Medulla oblongata (tissue), 1 donor: Measurements from ENCODE around the gene DMAC1.

ENCODE experiments used
- DNase-seq: peaks from one replicate; pipeline ENCODE4 v3.0.0-alpha.2; 2015; ENCODE audit errors: extremely low spot score

DMAC1 gene

DNA sequence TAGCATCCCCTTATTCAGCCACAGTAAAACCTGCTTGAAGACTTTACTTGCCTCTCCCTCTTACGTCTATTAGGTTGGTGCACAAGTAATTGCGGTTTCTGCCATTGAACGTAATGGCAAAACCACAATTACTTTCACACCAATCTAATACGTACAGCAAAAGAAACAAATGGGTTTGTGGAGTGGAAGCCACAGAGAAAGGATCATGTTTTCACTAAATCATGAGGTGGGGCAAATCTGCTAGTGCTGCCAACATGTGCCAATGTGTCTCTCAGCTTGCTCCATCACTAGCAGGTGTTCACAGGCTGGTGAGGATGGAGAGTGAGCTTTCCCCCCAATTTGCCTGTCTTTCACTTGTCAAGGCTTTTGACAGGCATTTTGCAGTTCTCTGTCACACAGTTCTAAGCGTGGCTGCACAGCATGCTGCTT is 15.9 kb downstream of the DMAC1 start:
- no peak for DNase-seq

DNA sequence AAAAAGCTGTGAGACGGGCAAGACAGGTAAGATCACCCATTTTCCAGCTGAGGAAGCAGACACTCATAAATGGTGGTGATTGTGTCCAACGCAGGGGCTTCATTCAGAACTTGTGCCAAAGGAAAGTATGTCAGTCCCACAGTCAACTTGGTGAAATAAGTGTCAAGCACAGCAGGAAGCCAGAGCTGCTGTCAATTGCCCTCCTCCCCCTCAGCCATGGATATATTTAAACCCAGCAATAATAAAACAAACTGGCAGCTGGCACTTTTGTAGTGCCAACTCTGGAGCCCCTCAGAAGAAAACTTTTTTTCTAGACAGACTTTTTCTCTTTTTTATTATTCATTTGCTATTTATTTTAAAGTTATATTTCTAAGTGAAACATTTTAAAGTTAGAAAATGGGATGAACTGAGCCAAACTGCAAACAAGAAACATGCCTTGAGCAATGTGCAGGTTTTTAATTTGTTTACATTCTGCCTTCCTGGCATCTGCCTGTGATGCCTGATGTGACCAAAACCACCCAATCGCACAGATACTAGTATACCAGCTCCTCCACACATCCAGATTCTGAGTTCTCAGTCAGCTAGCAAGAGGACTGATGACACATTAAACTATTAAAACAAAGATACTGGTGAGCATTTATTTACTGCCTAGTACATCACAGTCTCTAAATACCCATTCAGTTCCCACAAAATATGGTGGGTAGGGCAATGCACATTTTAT is 17.0 kb downstream of the DMAC1 start:
- no peak for DNase-seq

DNA sequence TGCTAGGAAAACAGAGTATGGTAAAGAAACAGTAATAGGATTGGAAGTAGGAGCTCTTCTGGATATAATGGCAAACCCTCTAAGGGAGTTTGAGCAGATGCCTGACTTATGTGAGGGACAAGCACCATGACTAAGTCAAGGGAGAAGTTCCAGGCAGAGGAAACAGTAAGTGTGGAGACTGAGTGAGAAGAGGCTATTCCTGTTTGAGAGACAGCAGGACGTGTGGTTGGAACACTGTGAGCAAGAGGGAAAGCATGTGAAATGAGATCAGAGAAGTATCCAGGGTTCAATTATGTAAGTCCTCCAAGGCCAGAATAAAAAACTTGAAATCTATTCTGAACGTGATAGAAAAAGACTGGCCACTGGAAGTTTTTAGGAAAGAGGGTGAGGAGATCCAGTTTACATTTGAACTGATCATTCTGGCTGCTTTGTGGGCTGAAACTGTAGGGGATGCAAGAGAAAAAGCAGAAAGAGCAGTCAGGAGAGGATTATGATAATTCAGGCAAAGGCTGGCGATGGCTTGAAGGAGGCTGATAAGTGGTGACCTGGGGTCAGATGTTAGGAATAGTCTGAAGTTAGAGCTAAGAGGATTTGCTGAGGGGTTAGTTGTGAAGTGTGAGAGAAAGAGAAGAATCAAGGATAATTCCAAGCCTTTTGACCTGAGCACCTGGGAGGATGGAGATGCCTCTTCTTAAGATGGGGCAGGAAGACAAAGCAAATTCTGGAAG is 19.2 kb downstream of the DMAC1 start:
- DNase-seq = no peak

DNA sequence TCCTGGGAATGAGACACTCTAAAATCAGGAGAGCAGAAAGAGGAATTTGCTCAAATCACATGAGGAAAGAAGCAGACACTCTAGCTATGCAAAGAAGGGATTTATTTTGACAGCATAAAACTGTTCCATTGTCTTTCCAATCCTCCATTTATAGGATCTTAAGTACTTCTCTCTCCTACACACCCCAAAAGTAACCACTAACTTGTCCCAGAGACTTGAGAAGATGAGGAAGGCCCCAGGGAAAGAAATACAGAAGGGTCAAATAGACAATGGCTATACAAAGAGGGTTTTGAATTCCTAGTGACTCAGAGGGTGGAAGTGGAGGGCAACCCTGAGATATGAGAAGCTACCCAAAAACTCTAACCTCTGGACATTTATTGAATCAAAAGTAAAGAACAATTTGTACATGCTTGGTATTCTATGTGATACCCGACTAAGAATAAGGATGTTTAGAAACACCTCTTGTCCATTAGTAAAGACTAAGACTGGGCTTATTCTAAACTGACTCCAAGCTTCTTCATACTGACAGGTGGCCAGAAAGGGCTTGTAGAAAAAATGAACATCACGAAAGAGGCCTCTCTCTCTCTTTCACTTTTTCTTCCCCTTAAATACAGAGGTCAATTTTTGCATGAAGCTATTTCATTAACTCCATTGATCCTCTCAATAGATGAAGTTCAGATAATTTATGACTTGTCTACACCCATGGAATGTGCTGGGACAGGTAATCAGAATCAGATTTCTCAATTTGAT is 20.6 kb downstream of the DMAC1 start:
- DNase-seq = no peak

DNA sequence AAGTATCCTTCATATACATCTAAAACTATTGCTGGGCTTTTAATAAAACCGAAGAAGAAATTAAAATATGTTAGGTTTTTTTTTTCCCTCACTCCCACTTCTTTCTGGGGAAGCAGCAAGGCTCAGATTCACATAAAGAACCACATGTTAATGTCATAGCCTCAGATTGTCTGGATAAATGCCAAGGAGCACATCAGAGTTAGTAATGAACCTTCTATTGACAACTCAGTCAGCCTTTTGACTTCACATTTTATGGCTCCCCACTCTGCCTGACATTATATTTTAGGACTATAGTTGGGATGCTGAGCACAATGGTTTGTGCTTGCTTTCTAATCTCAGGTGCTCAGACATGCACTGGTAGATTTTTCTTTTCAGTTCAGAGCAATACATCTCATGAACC is 21.8 kb downstream of the DMAC1 start:
- DNase-seq = no peak

DNA sequence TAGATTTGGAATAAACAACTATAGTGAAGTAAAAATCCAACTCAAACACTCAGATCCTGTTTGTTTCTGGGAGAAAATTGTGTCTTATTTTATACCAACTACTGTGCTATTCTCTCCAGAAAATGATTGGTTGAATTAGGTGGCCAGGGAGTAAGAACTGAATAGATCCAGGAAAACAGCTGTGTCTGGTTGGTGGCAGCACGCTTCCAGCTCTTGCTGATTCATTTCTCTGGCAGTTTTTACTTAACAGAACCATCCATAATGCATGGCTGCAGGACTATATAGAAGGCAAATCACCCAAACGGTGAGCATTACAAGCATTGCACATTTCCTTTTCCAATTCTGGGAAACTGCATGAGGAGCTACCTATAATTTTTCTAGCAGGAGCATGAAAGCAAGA is 29.5 kb downstream of the DMAC1 start:
- DNase-seq = no peak

DNA sequence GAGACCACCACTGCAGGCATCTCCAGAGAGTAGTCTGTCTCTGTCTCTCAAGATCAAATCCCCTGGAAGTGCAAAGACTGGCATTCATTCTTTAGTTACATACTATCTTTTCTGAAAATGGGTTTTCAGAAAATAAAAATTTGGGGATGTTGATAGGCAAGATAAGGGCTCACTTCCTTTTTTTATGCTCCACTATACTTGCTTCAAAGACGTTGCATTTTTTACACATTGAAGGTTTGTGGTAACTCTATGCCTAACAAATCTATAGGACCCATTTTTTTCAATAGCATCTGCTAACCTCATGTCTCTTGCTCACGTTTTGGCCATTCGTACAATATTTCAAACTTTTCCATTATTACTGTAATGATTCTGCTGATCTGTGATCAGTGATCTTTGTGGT is 37.0 kb downstream of the DMAC1 start:
- no peak for DNase-seq

DNA sequence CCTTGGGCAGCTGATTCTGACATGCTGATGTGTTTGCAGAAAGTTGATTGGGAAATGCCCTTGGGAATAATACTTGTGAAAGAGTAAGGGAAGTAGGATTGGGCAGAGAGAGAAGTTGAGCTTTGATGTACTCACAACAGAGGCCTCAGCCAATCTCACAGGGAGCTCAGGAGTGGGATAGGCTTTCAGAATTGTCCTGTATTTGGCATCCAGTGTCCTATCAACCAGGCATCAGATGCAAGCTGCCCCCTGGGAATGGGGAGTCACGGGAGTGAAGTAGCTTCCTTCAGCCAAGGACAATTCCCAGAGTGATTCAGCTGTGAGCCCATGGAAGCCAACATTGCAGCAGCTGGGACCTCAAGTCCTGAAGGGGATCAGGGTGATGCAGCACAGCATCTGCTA is 39.6 kb downstream of the DMAC1 start:
- DNase-seq = no peak

DNA sequence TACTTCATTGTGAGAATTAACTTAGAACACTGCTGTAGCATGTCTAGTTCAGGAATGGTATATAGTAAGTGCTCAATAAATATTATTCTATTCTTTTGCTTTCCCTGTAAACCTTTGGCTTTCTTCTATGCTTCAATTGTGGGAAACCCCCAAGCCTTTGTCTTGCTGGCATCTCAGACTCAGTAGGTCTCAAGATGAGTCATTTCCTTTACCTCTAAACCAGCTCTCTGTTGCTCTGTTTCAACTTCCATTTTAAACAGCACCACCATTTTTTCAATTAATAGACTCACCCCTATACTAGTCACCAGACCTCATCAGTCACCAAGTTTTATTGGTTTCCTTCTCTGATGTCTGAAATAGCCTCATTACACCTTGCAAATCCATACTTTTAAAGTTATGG is 43.5 kb downstream of the DMAC1 start:
- no peak for DNase-seq

DNA sequence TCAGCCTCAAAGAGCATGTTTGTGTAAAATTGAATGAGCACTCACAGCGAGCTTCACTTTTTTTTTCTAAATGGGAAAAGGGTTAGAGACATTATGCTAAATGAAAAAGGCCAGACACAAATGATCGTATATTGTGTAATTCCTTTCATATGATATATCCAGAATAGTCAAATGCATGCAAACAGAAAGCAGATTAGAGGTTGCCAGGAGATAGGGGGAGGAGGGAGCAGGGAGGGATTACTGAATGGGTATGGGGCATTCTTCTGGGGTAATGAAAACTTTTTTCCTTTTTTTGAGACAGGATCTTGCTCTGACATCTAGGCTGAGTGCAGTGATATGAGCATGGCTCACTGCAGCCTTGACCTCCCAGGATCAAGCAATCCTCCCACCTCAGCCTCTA is 47.1 kb downstream of the DMAC1 start:
- DNase-seq = no peak
